PC-9 (cell line): ENCODE measurements around the gene RXRA.

Experiments used
- CTCF ChIP-seq: fragments of 200-600 bp; sonication (generic); conservative IDR thresholded peaks from 2 replicates; pipeline ENCODE4 v1.6.1; 2017; ENCODE audit warnings: mixed run types, antibody characterized with exemption, mild to moderate bottlenecking, moderate library complexity
- EZH2 ChIP-seq: fragments of 200-600 bp; sonication (generic); IDR thresholded peaks from 2 replicates; pipeline ENCODE4 v1.8.0; 2017; ENCODE audit warnings: antibody characterized with exemption, low read depth

DNA sequence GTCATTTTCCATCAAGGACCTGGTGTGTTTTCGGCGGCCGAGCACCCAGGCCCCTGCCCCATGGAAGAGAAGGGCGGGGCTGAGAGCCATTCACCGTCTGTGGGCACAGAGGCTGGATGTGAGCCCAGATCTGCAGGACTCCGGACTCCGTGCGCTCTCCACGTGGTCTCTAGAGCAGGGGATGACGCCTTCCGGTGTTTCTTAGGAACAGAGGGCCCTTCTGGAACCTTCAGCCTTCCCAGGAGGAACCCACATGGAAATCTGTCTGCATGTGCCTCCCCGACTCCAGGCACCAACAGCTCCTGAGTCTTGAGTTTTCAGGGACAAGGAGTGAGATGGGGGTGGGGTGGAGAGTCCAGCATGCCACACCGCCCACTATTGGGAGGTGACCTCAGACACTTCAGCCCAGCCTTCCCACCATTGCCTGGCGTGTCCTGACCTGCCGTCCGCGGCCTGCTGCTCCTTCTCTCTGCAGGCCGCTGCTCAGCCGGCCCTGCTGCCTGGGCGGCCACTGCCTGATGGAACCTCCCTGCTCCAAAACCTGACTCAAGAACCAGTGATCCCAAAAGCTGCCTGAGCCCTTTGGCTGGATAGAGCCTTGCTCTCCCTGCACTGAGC is 2.4 kb upstream of the RXRA start:
- TF ChIP-seq CTCF = no peak
- no peak for TF ChIP-seq EZH2
